Measurements from ENCODE around the gene IRAK3.
"Not testable (repeated sequence)": the region's sequence is repeated elsewhere in the genome, so short reads cannot be mapped to it uniquely, and the experiment has no call there.

The IRAK3 gene

GRCh38 chr12:66303316-66303804, 114.3 kb downstream of the IRAK3 start:
- not testable (repeated sequence) for DNase-seq

All from nucleus accumbens (tissue), 56 donors.